GM12873 (cell line): ENCODE data around the gene MOCOS.

Experiments used
- CTCF ChIP-seq: IDR thresholded peaks from 2 replicates; pipeline ENCODE4 v1.5.1; 2012; ENCODE audit warnings: low read depth, mild to moderate bottlenecking, moderate library complexity, low read length, control low read depth; ENCODE audit not compliant: insufficient read depth; ENCODE audit errors: missing control alignments

Gene MOCOS

GRCh38 chr18:36301884-36302283 is 114.6 kb downstream of the MOCOS start:
- no peak for TF ChIP-seq CTCF

GRCh38 chr18:36302676-36303075 is 115.4 kb downstream of the MOCOS start:
- no peak for TF ChIP-seq CTCF

- TF ChIP-seq CTCF = no peak
These were observed 116.0 kb downstream of the MOCOS start for GRCh38 chr18:36303211-36303844.

GRCh38 chr18:36304723-36305122 is 117.4 kb downstream of the MOCOS start:
- no peak for TF ChIP-seq CTCF

- no peak for TF ChIP-seq CTCF
These were observed 118.1 kb downstream of the MOCOS start for GRCh38 chr18:36305375-36305774.

- no peak for TF ChIP-seq CTCF
These were observed 120.2 kb downstream of the MOCOS start for GRCh38 chr18:36307513-36307912.

GRCh38 chr18:36308711-36309435 is 121.6 kb downstream of the MOCOS start:
- TF ChIP-seq CTCF = no peak
